CD4-positive, CD25-positive, alpha-beta regulatory T cell (primary cell): ENCODE measurements around the gene GUCY1A1. TPM values are rescaled to one million over a fixed set of nuclear protein-coding genes. Genes with fewer than 3 reads are reported as not detected.
A peak's percentile ranks its signal among the peaks of the same experiment; 100 is the strongest.

Experiments used
- ATAC-seq, 2 donors: fragments of 150-1000 bp; cut with Tn5 transposase; one replicate each; pipeline ENCODE4 v1.10.0; 2021; ENCODE audit warnings: low read depth in 2 of 2, moderate number of reproducible peaks in 2 of 2, moderate library complexity in 1 of 2
- DNase-seq, 3 donors: peaks; one replicate each; pipeline versions ENCODE4 v3.0.0 to v3.0.0-alpha.2; 2012 to 2022; ENCODE audit warnings: mixed read lengths in 1 of 3
- H3K27ac ChIP-seq: one replicate; pipeline ENCODE4 v1.7.0; 2013; ENCODE audit warnings: mild to moderate bottlenecking, low read length; ENCODE audit not compliant: insufficient read depth, poor library complexity, severe bottlenecking
- H3K27me3 ChIP-seq: one replicate; pipeline ENCODE4 v1.7.0; 2013; ENCODE audit warnings: low read length; ENCODE audit not compliant: control insufficient read depth, insufficient read depth
- H3K36me3 ChIP-seq: one replicate; pipeline ENCODE4 v1.7.0; 2013; ENCODE audit warnings: mild to moderate bottlenecking, low read length, moderate library complexity; ENCODE audit not compliant: control insufficient read depth, insufficient read depth
- H3K4me1 ChIP-seq: 2 replicates; pipeline ENCODE4 v1.7.0; 2013; ENCODE audit warnings: mild to moderate bottlenecking, low read length; ENCODE audit not compliant: insufficient read depth, control insufficient read depth, poor library complexity, severe bottlenecking
- H3K4me3 ChIP-seq: one replicate; pipeline ENCODE4 v1.7.0; 2013; ENCODE audit warnings: low read depth, mild to moderate bottlenecking, low read length, moderate library complexity
- H3K9me3 ChIP-seq, 2 experiments: 1 replicate in 1 of 2; 2 replicates in 1 of 2; pipeline ENCODE4 v1.7.0; 2013; ENCODE audit warnings: low read length in 2 of 2, mild to moderate bottlenecking in 1 of 2, moderate library complexity in 1 of 2; ENCODE audit not compliant: control insufficient read depth in 2 of 2
- H3K27ac Mint-ChIP-seq, 3 donors: one replicate each; pipeline ENCODE4 v1.8.0; 2020 to 2022; ENCODE audit warnings: mild to moderate bottlenecking in 3 of 3, mixed read lengths in 3 of 3, moderate library complexity in 2 of 3
- H3K27me3 Mint-ChIP-seq: one replicate; pipeline ENCODE4 v1.8.0; 2022; ENCODE audit warnings: mild to moderate bottlenecking, mixed read lengths
- H3K36me3 Mint-ChIP-seq: one replicate; pipeline ENCODE4 v1.8.0; 2020; ENCODE audit warnings: mixed read lengths
- H3K4me1 Mint-ChIP-seq, 4 donors: one replicate each; pipeline ENCODE4 v1.8.0; 2020 to 2022; ENCODE audit warnings: mixed read lengths in 4 of 4, mild to moderate bottlenecking in 1 of 4
- H3K4me3 Mint-ChIP-seq, 4 donors: one replicate each; pipeline ENCODE4 v1.8.0; 2020 to 2022; ENCODE audit warnings: mild to moderate bottlenecking in 4 of 4, mixed read lengths in 4 of 4, moderate library complexity in 3 of 4
- H3K9me3 Mint-ChIP-seq, 7 donors: one replicate each; pipeline ENCODE4 v1.8.0; 2020 to 2022; ENCODE audit warnings: mixed read lengths in 7 of 7, mild to moderate bottlenecking in 3 of 7, moderate library complexity in 2 of 7
- polyA plus RNA-seq, 4 donors: library from polyadenylated mRNA; unstranded; fragments of 300-500 nt; fragmentation: Illumina TruSeq; gene quantifications; one replicate each; pipeline ENCODE4 v1.2.3, GENCODE V29; 2021
- total RNA-seq: library from RNA; stranded (reverse); gene quantifications from one replicate; pipeline ENCODE4 v1.2.3, GENCODE V29; 2022

The GUCY1A1 gene
- total and polyA plus RNA-seq, 5 donors from 2014 or later: 1.9 TPM; not detected in 4

DNA sequence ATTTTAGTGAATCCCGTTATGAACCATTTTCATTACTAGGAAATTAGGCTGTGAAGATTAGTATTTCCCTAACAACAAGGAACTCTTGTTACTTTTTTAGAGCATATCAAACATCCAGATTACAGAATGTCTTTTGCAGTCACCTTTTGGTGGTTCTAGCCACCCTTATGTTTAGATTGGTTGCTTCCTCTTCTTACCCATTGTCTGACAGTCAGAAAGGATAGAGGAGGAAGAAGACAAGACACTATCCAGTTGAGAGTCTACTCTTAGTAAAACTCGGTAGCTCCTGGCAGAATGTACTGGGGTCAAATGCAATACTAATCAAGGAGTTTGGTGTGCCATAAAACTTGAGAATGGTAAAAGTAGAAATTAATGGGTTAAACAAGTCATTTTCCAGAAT lies 1.6 kb upstream of the GUCY1A1 start:
- H3K4me3 ChIP-seq: no peak overlapping the region
- H3K9me3 ChIP-seq: no peaks in the 10 kb centered on the region
- H3K9me3 Mint-ChIP-seq: peaks cover 0 to 8% (median 0%) of the 10 kb centered on the region in 7 donors
- peaks cover 4% of the 10 kb centered on the region for H3K4me1 ChIP-seq
- H3K4me3 Mint-ChIP-seq: no peak overlapping the region
- H3K27ac Mint-ChIP-seq: no peak overlapping the region
- H3K27me3 ChIP-seq: peaks cover 16% of the 10 kb centered on the region
- no peaks in the 10 kb centered on the region for H3K36me3 Mint-ChIP-seq
- peaks cover 41% of the 10 kb centered on the region for H3K27me3 Mint-ChIP-seq
- peaks cover 0 to 17% (median 7%) of the 10 kb centered on the region in 4 donors for H3K4me1 Mint-ChIP-seq
- DNase-seq: no peak
- no peak for ATAC-seq
- no peaks in the 10 kb centered on the region for H3K36me3 ChIP-seq
- no peak overlapping the region for H3K27ac ChIP-seq

GRCh38 chr4:155667222-155667567 lies 547 bp downstream of the GUCY1A1 start:
- peak in 1 of 3 donors; percentile 19 for DNase-seq
- H3K27ac ChIP-seq: no peak overlapping the region

GRCh38 chr4:155667568-155668511 lies 1.2 kb downstream of the GUCY1A1 start:
- ATAC-seq: peak in 1 of 2 donors; percentile 41
- H3K27me3 Mint-ChIP-seq: peaks cover 41% of the 10 kb centered on the region
- DNase-seq: peak in 1 of 3 donors; percentile 1

More at GRCh38 chr4:155667222-155667567, 547 bp downstream of the GUCY1A1 start:
- Mint-ChIP-seq H3K4me1 (peaks cover 0 to 17% (median 7%) of the 10 kb centered on the region in 4 donors), H3K27ac (no peak overlapping the region), H3K9me3 (peaks cover 0 to 4% (median 0%) of the 10 kb centered on the region in 7 donors), H3K4me3 (peak overlapping the region in 2 of 4 donors; percentile 11 to 21), H3K27me3 (peaks cover 41% of the 10 kb centered on the region), H3K36me3 (no peaks in the 10 kb centered on the region)
- Histone ChIP-seq H3K36me3 (no peaks in the 10 kb centered on the region), H3K4me1 (peaks cover 4% of the 10 kb centered on the region), H3K27me3 (peaks cover 16% of the 10 kb centered on the region), H3K4me3 (no peak overlapping the region), H3K9me3 (no peaks in the 10 kb centered on the region)
- peak in 1 of 2 donors; percentile 34 for ATAC-seq

DNA sequence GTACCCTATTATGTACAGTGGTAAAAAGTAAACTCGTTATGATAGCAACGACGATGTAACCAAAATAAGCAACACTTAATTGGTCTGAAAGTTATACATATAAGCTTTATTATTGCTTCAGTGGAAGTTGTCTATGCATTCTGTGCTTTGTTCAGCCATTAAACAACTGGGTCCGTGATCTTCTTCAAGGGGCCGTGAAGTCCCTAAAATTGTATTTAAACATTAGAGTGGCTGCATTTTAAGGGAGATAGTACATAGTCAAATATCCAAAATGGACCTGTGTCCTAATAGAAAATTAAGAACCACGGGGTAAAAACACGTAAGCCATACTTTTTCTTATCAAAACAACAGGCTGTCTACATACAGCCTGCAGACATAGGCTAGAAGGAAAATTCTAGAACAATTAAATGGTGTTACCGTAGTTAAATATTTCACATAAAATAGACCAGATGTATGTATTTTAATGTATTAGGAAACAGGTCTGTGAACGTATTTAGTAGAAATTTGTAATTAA lies 2.1 kb downstream of the GUCY1A1 start:
- ATAC-seq (no peak), DNase-seq (no peak)
- H3K4me3 ChIP-seq: no peak overlapping the region
- Mint-ChIP-seq H3K27me3 (peaks cover 37% of the 10 kb centered on the region), H3K9me3 (peaks cover 0 to 4% (median 0%) of the 10 kb centered on the region in 7 donors), H3K4me1 (peaks cover 0 to 17% (median 7%) of the 10 kb centered on the region in 4 donors), H3K4me3 (no peak overlapping the region), H3K36me3 (no peaks in the 10 kb centered on the region), H3K27ac (no peak overlapping the region)
- peaks cover 16% of the 10 kb centered on the region for H3K27me3 ChIP-seq
- H3K9me3 ChIP-seq: no peaks in the 10 kb centered on the region
- no peak overlapping the region for H3K27ac ChIP-seq
- no peaks in the 10 kb centered on the region for H3K36me3 ChIP-seq
- H3K4me1 ChIP-seq: peaks cover 4% of the 10 kb centered on the region

More at GRCh38 chr4:155667568-155668511, 1.2 kb downstream of the GUCY1A1 start:
- Histone ChIP-seq H3K9me3 (no peaks in the 10 kb centered on the region), H3K27ac (no peak overlapping the region), H3K36me3 (no peaks in the 10 kb centered on the region), H3K4me3 (no peak overlapping the region), H3K27me3 (peaks cover 16% of the 10 kb centered on the region), H3K4me1 (peaks cover 4% of the 10 kb centered on the region)
- H3K9me3 Mint-ChIP-seq: peaks cover 0 to 4% (median 0%) of the 10 kb centered on the region in 7 donors
- H3K4me1 Mint-ChIP-seq: peaks cover 0 to 17% (median 7%) of the 10 kb centered on the region in 4 donors
- peak overlapping the region in 2 of 4 donors; percentile 32 to 39 for H3K4me3 Mint-ChIP-seq
- H3K27ac Mint-ChIP-seq: no peak overlapping the region
- no peaks in the 10 kb centered on the region for H3K36me3 Mint-ChIP-seq

DNA sequence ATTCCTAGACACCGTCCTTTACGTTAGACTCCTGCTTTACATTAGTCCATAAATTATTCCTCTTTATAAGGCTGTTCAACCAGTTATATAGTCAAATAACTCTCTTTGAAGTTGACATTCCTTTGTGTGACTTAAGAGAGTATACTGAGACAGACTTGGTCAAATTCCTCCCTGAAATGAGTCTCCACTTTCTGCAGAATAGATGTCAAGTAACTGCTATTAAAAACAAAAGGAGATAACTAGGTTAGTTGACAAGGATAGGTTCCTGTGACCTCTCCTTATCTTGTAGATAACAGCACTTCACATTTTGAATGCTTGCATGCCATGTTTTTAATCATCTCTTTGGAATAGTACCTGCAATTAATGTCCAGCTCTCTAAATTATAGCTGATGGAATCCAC lies 5.7 kb downstream of the GUCY1A1 start:
- no peak for ATAC-seq
- DNase-seq: no peak
- no peak overlapping the region for H3K4me3 ChIP-seq
- H3K27ac Mint-ChIP-seq: no peak overlapping the region
- no peak overlapping the region for H3K4me3 Mint-ChIP-seq
- H3K36me3 ChIP-seq: no peaks in the 10 kb centered on the region
- H3K36me3 Mint-ChIP-seq: no peaks in the 10 kb centered on the region
- H3K4me1 Mint-ChIP-seq: peaks cover 0 to 5% (median 2%) of the 10 kb centered on the region in 4 donors
- peaks cover 10% of the 10 kb centered on the region for H3K27me3 ChIP-seq
- H3K9me3 ChIP-seq: no peaks in the 10 kb centered on the region
- no peaks in the 10 kb centered on the region for H3K4me1 ChIP-seq
- H3K27ac ChIP-seq: no peak overlapping the region
- peaks cover 0 to 2% (median 0%) of the 10 kb centered on the region in 7 donors for H3K9me3 Mint-ChIP-seq
- H3K27me3 Mint-ChIP-seq: peaks cover 17% of the 10 kb centered on the region

DNA sequence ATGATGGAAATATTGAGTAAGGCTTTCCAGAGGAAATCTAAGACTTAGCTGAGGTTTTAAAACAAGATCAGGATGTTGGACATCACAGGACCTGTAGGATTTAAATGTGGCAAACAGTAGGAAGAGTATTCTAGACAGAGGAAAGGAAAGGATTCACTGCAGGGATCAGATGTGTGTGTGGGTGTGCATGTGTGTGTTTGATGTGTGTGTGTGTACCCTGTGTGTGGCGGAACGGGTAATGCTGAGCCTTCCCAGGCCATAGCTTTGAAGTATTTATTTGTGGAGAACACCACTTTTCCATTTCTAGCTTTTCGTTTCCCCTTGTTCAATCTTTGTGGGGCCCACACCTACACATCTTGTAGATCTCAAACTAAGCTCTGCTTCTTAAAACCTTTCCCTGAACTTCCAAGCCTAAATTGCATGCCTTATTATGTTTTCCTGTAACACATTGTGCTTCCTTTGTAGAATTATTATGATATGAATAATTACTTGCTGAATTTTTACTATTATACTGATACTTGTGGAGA lies 6.9 kb downstream of the GUCY1A1 start:
- Histone ChIP-seq H3K36me3 (no peaks in the 10 kb centered on the region), H3K27me3 (peaks cover 3% of the 10 kb centered on the region), H3K4me3 (no peak overlapping the region), H3K4me1 (no peaks in the 10 kb centered on the region), H3K27ac (no peak overlapping the region), H3K9me3 (no peaks in the 10 kb centered on the region)
- H3K4me3 Mint-ChIP-seq: no peak overlapping the region
- ATAC-seq (no peak), DNase-seq (no peak)
- no peaks in the 10 kb centered on the region for H3K36me3 Mint-ChIP-seq
- H3K27me3 Mint-ChIP-seq: peaks cover 10% of the 10 kb centered on the region
- no peak overlapping the region for H3K27ac Mint-ChIP-seq
- H3K4me1 Mint-ChIP-seq: no peaks in the 10 kb centered on the region
- H3K9me3 Mint-ChIP-seq: peaks cover 0 to 2% (median 0%) of the 10 kb centered on the region in 7 donors

- ATAC-seq: no peak
- Mint-ChIP-seq H3K4me3 (no peak overlapping the region), H3K27me3 (peaks cover 6% of the 10 kb centered on the region)
These were observed 8.0 kb downstream of the GUCY1A1 start for GRCh38 chr4:155674669-155675071.

More at GRCh38 chr4:155674669-155675071, 8.0 kb downstream of the GUCY1A1 start:
- H3K36me3 Mint-ChIP-seq: no peaks in the 10 kb centered on the region
- H3K27ac ChIP-seq: no peak overlapping the region
- peaks cover 0 to 3% (median 0%) of the 10 kb centered on the region in 7 donors for H3K9me3 Mint-ChIP-seq
- H3K36me3 ChIP-seq: no peaks in the 10 kb centered on the region
- H3K4me3 ChIP-seq: no peak overlapping the region
- no peak for DNase-seq
- no peaks in the 10 kb centered on the region for H3K9me3 ChIP-seq
- H3K27ac Mint-ChIP-seq: no peak overlapping the region
- H3K4me1 Mint-ChIP-seq: no peaks in the 10 kb centered on the region
- no peaks in the 10 kb centered on the region for H3K27me3 ChIP-seq
- H3K4me1 ChIP-seq: no peaks in the 10 kb centered on the region
